NCI-H2227 treated with DMSO at 0.1 percent for 48 hours (cell line): ENCODE results near the gene P2RY1.

ENCODE experiments used
- DNase-seq: peaks from one replicate; lab custom pipeline; 2025; lab: John Stamatoyannopoulos, UW

Gene P2RY1

GRCh38 chr3:152834776-152835600 lies at the start of gene P2RY1:
Gene P2RY1 (plus strand): TSS chr3:152835131. CDS start chr3:152835783, 652 bp downstream.
- DNase-seq, result no peak

DNA sequence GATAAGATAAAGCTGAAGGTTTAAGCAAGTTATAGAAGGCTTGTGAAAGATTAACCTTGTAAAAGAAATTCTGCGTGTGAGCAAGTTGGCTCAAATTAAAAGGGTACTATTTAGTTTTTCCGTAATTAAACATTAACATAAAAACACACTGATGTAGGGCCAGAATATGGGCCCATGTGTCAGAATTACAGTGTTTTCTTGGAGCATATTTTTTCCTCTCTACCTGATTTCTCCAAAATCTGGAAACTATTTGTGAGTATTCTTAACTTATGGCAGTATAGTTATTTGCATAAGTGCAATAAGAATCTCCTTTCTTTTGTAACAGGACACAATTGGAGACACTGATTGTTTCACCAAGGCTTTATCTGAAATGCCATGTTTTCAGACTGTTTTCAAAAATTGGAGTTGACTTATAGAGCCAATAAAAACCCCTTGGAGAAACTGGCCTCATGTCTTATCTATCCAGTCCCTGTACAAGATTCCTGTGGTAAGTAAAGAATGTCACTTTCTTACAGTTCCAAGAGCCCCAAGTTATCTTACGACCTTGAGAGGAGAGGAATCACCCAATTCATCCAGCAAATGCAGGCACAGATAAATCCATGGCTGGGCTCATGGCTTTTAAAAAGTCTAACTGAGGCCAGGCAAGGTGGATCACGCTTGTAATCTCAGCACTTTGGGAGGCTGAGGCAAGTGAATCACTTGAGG lies 47.8 kb upstream of the P2RY1 start:
- no peak for DNase-seq

DNA sequence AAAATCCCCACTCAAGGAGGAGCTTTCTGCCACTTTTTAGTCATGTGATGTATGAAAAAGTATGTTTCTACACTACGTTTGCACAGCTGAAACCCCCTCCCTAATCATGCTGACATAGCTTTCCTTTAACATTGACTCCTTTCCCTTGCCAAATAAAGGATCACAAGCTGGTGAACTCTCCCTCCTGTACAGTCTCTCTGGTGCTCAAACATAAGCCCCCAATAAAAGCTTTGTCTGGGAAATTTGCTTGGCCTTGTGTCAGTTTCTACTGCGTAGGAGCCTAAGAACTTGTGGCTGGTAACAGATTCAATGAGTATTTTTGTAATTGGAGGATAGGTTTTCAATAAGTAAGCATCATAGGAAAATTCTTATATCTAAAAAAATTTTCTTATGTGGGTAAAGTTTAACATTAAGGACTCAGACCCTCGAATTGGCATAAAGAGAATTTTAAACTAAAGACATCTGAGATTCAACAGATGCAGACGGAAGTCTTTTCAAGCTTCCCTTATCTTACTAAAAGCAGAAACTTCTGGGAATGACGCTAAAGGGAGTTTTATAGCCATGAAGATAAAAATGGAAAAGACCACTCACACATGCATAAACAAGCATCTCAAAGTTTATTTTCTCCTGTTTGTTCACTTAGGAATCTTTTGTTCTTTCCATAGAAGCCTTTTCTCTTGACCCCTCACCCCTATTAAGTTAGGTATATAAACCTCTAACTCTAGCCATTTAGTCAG lies 44.1 kb upstream of the P2RY1 start:
- no peak for DNase-seq

DNA sequence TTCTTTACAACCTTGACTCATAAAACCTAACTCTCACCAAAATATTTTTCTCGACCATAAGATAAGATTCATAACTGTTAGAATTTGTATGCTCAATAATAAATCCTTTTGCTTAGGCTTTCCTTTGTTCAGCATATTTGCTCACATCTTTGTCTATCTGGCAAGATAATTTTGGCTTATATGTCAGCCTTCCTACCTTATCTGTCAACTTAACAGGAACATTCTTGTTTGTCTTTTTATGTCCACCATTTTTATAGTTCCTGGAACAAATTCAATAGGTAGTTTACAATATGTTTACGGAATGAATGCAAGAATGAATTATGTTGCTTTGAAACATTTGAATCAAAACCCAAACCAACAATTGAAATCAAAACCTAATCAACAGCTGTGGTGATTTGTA lies 41.0 kb upstream of the P2RY1 start:
- DNase-seq, result no peak

- no peak for DNase-seq
Observed at GRCh38 chr3:152797751-152798432, 37.0 kb upstream of the P2RY1 start.

- no peak for DNase-seq
Observed at GRCh38 chr3:152811974-152812760, 22.8 kb upstream of the P2RY1 start.

- DNase-seq, result no peak
Observed at GRCh38 chr3:152817400-152817799, 17.5 kb upstream of the P2RY1 start.

GRCh38 chr3:152818027-152818426 lies 16.9 kb upstream of the P2RY1 start:
- DNase-seq, result no peak

- no peak for DNase-seq
Observed at GRCh38 chr3:152823173-152823572, 11.8 kb upstream of the P2RY1 start.

- DNase-seq, result no peak
Observed at GRCh38 chr3:152823781-152824180, 11.2 kb upstream of the P2RY1 start.

- DNase-seq, result no peak
Observed at GRCh38 chr3:152825566-152825965, 9.4 kb upstream of the P2RY1 start.

- no peak for DNase-seq
Observed at GRCh38 chr3:152826476-152826875, 8.5 kb upstream of the P2RY1 start.

GRCh38 chr3:152827313-152827712 lies 7.6 kb upstream of the P2RY1 start:
- DNase-seq, result no peak

- DNase-seq, result no peak
Observed at GRCh38 chr3:152828075-152828840, 6.7 kb upstream of the P2RY1 start.

- no peak for DNase-seq
Observed at GRCh38 chr3:152830245-152830644, 4.7 kb upstream of the P2RY1 start.

GRCh38 chr3:152832046-152832445 lies 2.9 kb upstream of the P2RY1 start:
- no peak for DNase-seq

DNA sequence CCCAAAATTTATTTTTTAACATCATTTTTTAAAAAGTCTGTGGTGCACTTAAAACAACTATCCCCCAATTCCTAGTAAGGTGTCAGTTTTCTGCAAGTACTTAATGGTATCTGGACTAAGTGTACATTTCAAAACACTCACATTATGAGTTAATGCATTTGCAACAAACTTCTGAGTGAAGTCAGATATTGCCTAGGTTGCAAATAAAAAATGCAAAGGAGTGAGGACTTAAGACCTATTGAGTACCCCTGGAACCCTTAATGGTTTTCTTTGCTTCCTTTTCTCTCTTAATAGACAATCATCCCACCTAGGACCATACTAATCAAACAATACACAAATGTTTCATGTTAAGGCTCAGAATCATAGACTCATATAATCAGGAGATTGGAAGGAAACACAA lies 1.8 kb upstream of the P2RY1 start:
- no peak for DNase-seq

DNA sequence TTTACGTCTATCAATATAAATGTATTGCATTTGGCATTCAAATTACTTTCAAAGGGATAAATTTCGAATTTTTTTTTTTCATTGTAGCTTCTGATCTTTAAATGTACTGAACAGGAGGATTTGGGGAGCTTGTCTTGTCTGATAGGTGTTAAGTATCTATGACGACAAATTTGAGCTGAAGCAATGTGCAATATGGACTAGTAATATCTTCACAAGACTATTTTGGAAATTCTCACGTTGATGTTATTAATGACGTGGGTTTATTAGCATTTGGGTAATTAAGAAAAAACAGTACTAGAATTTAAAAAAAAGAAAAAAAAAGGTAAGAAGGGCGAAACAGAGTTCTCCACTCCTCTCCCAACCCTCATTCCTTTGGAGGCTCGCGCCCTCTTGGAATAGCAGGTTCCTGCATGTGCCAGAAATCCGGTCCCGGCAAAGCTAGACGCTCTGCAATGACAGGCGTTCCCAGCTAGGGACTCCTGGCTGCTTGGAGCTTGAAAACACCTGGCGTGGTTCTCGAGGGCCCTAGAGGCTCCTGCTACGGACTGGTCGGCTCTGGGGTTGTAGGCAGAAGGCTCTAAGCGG lies 648 bp upstream of the P2RY1 start:
- DNase-seq, result no peak

DNA sequence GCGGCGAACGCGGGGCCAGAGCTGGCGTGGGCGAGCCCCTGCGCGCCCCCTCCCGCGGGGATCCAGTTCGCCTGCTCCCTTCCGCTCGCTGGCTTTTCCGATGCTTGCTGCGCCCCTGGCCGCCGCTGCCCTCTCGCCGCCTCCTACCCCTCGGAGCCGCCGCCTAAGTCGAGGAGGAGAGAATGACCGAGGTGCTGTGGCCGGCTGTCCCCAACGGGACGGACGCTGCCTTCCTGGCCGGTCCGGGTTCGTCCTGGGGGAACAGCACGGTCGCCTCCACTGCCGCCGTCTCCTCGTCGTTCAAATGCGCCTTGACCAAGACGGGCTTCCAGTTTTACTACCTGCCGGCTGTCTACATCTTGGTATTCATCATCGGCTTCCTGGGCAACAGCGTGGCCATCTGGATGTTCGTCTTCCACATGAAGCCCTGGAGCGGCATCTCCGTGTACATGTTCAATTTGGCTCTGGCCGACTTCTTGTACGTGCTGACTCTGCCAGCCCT lies 721 bp downstream of the P2RY1 start:
- no peak for DNase-seq

DNA sequence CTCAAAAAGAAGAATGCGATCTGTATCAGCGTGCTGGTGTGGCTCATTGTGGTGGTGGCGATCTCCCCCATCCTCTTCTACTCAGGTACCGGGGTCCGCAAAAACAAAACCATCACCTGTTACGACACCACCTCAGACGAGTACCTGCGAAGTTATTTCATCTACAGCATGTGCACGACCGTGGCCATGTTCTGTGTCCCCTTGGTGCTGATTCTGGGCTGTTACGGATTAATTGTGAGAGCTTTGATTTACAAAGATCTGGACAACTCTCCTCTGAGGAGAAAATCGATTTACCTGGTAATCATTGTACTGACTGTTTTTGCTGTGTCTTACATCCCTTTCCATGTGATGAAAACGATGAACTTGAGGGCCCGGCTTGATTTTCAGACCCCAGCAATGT lies 1.3 kb downstream of the P2RY1 start:
- DNase-seq, result no peak
